GM12872 (cell line): Measurements from ENCODE around the gene FTO.

Experiments used
- CTCF ChIP-seq: IDR thresholded peaks from 3 replicates; pipeline ENCODE4 v1.5.1; 2011; ENCODE audit warnings: low read depth, mild to moderate bottlenecking, low read length, moderate library complexity; ENCODE audit not compliant: insufficient read depth

Gene FTO

GRCh38 chr16:53933407-53933806 is 229.5 kb downstream of the FTO start:
- no peak for TF ChIP-seq CTCF

- no peak for TF ChIP-seq CTCF
Observed at GRCh38 chr16:53936052-53936451, 232.1 kb downstream of the FTO start.

- TF ChIP-seq CTCF, result no peak
Observed at GRCh38 chr16:53936529-53936928, 232.6 kb downstream of the FTO start.

GRCh38 chr16:53937161-53937880 is 233.4 kb downstream of the FTO start:
- TF ChIP-seq CTCF, result no peak

GRCh38 chr16:53944025-53944424 is 240.1 kb downstream of the FTO start:
- no peak for TF ChIP-seq CTCF

GRCh38 chr16:53945996-53946395 is 242.0 kb downstream of the FTO start:
- peak; percentile 71 for TF ChIP-seq CTCF

- no peak for TF ChIP-seq CTCF
Observed at GRCh38 chr16:53946746-53947386, 242.9 kb downstream of the FTO start.
